H1 (cell line): ENCODE results near the gene NAP1L1. TPM values are rescaled to one million over a fixed set of nuclear protein-coding genes. Genes with fewer than 3 reads are reported as not detected.
A peak's percentile ranks its signal among the peaks of the same experiment; 100 is the strongest.

Experiments
- CTCF ChIA-PET: fragments of 300-600 bp; sonication (Branson Sonifier 250); formaldehyde crosslinking; loops from one replicate; lab custom pipeline; 2021; ENCODE audit not compliant: partially characterized antibody; lab: Charles Lee
- POLR2A ChIA-PET: fragments of 300-600 bp; sonication (Branson Sonifier 250); formaldehyde crosslinking; loops from one replicate; lab custom pipeline; 2021; ENCODE audit warnings: inconsistent platforms; ENCODE audit not compliant: partially characterized antibody; lab: Charles Lee
- DNase-seq, 2 experiments: peaks; one replicate each; pipeline versions ENCODE4 v3.0.0 to v3.0.0-alpha.2; 2010 to 2022; ENCODE audit warnings: low spot score in 2 of 2, low read depth in 1 of 2, mixed read lengths in 1 of 2
- FAIRE-seq: peaks from 2 replicates; lab custom pipeline; 2011; peaks lifted over from hg19 to GRCh38; lab: Jason Lieb, UNC
- H2AFZ ChIP-seq: 2 replicates; pipeline ENCODE4 v1.8.1; 2012; ENCODE audit warnings: low read length, inconsistent platforms
- H2AK5ac ChIP-seq: 2 replicates; pipeline ENCODE4 v1.6.1; 2013; ENCODE audit warnings: low read depth, low read length
- H2BK120ac ChIP-seq: replicated peaks from 2 replicates; pipeline ENCODE3; 2013; ENCODE audit warnings: low read depth, low read length, inconsistent platforms
- H2BK12ac ChIP-seq: 2 replicates; pipeline ENCODE4 v1.6.1; 2013; ENCODE audit warnings: low read depth, low read length
- H2BK15ac ChIP-seq: 2 replicates; pipeline ENCODE4 v1.6.1; 2013; ENCODE audit warnings: low read length
- H2BK20ac ChIP-seq: 2 replicates; pipeline ENCODE4 v1.6.1; 2013; ENCODE audit warnings: low read length
- H2BK5ac ChIP-seq: 2 replicates; pipeline ENCODE4 v1.6.1; 2013; ENCODE audit warnings: low read depth, low read length
- H3K14ac ChIP-seq: 2 replicates; pipeline ENCODE4 v1.6.1; 2013; ENCODE audit warnings: inconsistent platforms; ENCODE audit not compliant: insufficient read length
- H3K18ac ChIP-seq: 2 replicates; pipeline ENCODE4 v1.6.1; 2013; ENCODE audit warnings: low read length; ENCODE audit errors: extremely low read depth
- H3K23ac ChIP-seq: 2 replicates; pipeline ENCODE4 v1.6.1; 2013; ENCODE audit warnings: inconsistent platforms; ENCODE audit not compliant: insufficient read length
- H3K23me2 ChIP-seq: 2 replicates; pipeline ENCODE4 v1.6.1; 2013; ENCODE audit warnings: low read depth, low read length
- H3K27ac ChIP-seq: 2 replicates; pipeline ENCODE4 v1.6.1; 2011; ENCODE audit warnings: low read depth, low read length, inconsistent platforms
- H3K27me3 ChIP-seq, 4 experiments: replicated peaks in 1 of 4; 1 replicate in 1 of 4; 2 replicates in 3 of 4; pipeline versions ENCODE4 v1.6.1 to v1.8.1; 2011 to 2013; ENCODE audit warnings: low read length in 3 of 4, mild to moderate bottlenecking in 3 of 4, inconsistent platforms in 2 of 4, mixed read lengths in 2 of 4, moderate library complexity in 1 of 4; ENCODE audit not compliant: control insufficient read depth in 3 of 4, insufficient read depth in 3 of 4; ENCODE audit errors: extremely low read depth in 1 of 4
- H3K36me3 ChIP-seq, 4 experiments: 2 replicates each; pipeline versions ENCODE4 v1.6.1 to v1.8.1; 2011 to 2013; ENCODE audit warnings: mild to moderate bottlenecking in 4 of 4, low read length in 3 of 4, moderate library complexity in 2 of 4, control low read depth in 1 of 4, inconsistent platforms in 1 of 4; ENCODE audit not compliant: insufficient read depth in 4 of 4, control insufficient read depth in 2 of 4
- H3K4ac ChIP-seq: replicated peaks from 2 replicates; pipeline ENCODE3; 2013; ENCODE audit warnings: low read length, low read depth, mixed read lengths, inconsistent platforms; ENCODE audit not compliant: insufficient read length
- H3K4me1 ChIP-seq, 4 experiments: replicated peaks in 1 of 4; 1 replicate in 1 of 4; 2 replicates in 3 of 4; pipeline versions ENCODE4 v1.6.1 to v1.8.1; 2011 to 2013; ENCODE audit warnings: low read length in 3 of 4, inconsistent platforms in 2 of 4, mixed read lengths in 1 of 4; ENCODE audit not compliant: insufficient read depth in 4 of 4, control insufficient read depth in 3 of 4
- H3K4me2 ChIP-seq, 2 experiments: 2 replicates each; pipeline versions ENCODE4 v1.6.1 to v1.8.1; 2011 to 2013; ENCODE audit warnings: low read depth in 2 of 2, low read length in 2 of 2, control low read depth in 1 of 2, inconsistent platforms in 1 of 2, mild to moderate bottlenecking in 1 of 2; ENCODE audit not compliant: insufficient read depth in 1 of 2
- H3K4me3 ChIP-seq, 4 experiments: fragments of 200-600, 300-600 bp in 1 of 4; sonication (generic), shearing (Covaris generic), sonication (Bioruptor Twin) in 1 of 4; 2 replicates each; pipeline versions ENCODE4 v1.5.1 to v1.8.1; 2011 to 2016; ENCODE audit warnings: low read length in 4 of 4, low read depth in 3 of 4, control low read depth in 2 of 4, inconsistent platforms in 2 of 4, mild to moderate bottlenecking in 2 of 4, mixed read lengths in 1 of 4, moderate library complexity in 1 of 4; ENCODE audit not compliant: insufficient read depth in 2 of 4; ENCODE audit errors: extremely low read depth in 1 of 4
- H3K56ac ChIP-seq: replicated peaks from 2 replicates; pipeline ENCODE3; 2013; ENCODE audit warnings: low read depth, mild to moderate bottlenecking, mixed read lengths, low read length, inconsistent platforms; ENCODE audit not compliant: insufficient read length
- H3K79me1 ChIP-seq: 2 replicates; pipeline ENCODE4 v1.6.1; 2013; ENCODE audit warnings: low read depth, low read length, control low read depth
- H3K79me2 ChIP-seq, 2 experiments: 2 replicates each; pipeline versions ENCODE4 v1.6.1 to v1.8.1; 2012 to 2013; ENCODE audit warnings: low read length in 2 of 2, mild to moderate bottlenecking in 2 of 2, inconsistent platforms in 1 of 2; ENCODE audit not compliant: insufficient read depth in 2 of 2, control insufficient read depth in 1 of 2
- H3K9ac ChIP-seq, 4 experiments: replicated peaks in 1 of 4; 1 replicate in 1 of 4; 2 replicates in 3 of 4; pipeline versions ENCODE4 v1.6.1 to v1.8.1; 2011 to 2013; ENCODE audit warnings: low read depth in 3 of 4, low read length in 3 of 4, control low read depth in 2 of 4, mild to moderate bottlenecking in 2 of 4, moderate library complexity in 2 of 4, inconsistent platforms in 1 of 4; ENCODE audit errors: extremely low read depth in 1 of 4
- H3K9me3 ChIP-seq, 2 experiments: 2 replicates each; pipeline versions ENCODE4 v1.6.1 to v1.8.1; 2012 to 2013; ENCODE audit warnings: mild to moderate bottlenecking in 2 of 2, moderate library complexity in 2 of 2, control low read depth in 1 of 2, inconsistent platforms in 1 of 2, low read depth in 1 of 2, low read length in 1 of 2, mixed read lengths in 1 of 2; ENCODE audit not compliant: insufficient read depth in 2 of 2
- H4K20me1 ChIP-seq, 2 experiments: replicated peaks in 1 of 2; 2 replicates each; pipeline versions ENCODE3 to v1.8.1; 2011 to 2013; ENCODE audit warnings: inconsistent platforms in 2 of 2, low read length in 2 of 2, mild to moderate bottlenecking in 1 of 2; ENCODE audit not compliant: insufficient read depth in 2 of 2, control insufficient read depth in 1 of 2
- H4K5ac ChIP-seq: 2 replicates; pipeline ENCODE4 v1.6.1; 2013; ENCODE audit warnings: low read length, low read depth, mixed read lengths, inconsistent platforms; ENCODE audit not compliant: insufficient read length
- H4K8ac ChIP-seq: 2 replicates; pipeline ENCODE4 v1.8.0; 2013; ENCODE audit warnings: mild to moderate bottlenecking, moderate library complexity, low read length, inconsistent platforms; ENCODE audit not compliant: insufficient read depth; ENCODE audit errors: extremely low read depth
- H4K91ac ChIP-seq: replicated peaks from 2 replicates; pipeline ENCODE3; 2013; ENCODE audit warnings: low read length, mixed read lengths, inconsistent platforms; ENCODE audit not compliant: insufficient read length
- BACH1 ChIP-seq: IDR thresholded peaks from 2 replicates; pipeline ENCODE4 v1.6.1; 2012; ENCODE audit warnings: low read length, improper control_type of control experiment
- WGBS, 2 experiments: shearing (Covaris generic) in 1 of 2; methylation state at CpG; one replicate each; pipeline versions ENCODE4 v1.1.6 to v1.1.7; 2013 to 2015; ENCODE audit warnings: low lambda C conversion rate in 2 of 2, mixed read lengths in 2 of 2, inconsistent platforms in 1 of 2, low coverage in 1 of 2, missing lambda C conversion rate in 1 of 2; ENCODE audit not compliant: insufficient replicate concordance in 2 of 2, insufficient coverage in 1 of 2, insufficient read length in 1 of 2; ENCODE audit errors: extremely low coverage in 1 of 2, missing lambda C conversion rate in 1 of 2; 5-methylcytosine and 5-hydroxymethylcytosine counted together
- polyA plus RNA-seq, 7 experiments: library from polyadenylated mRNA; depleted of rRNA in 3 of 7; stranded (reverse) in 5 of 7; unstranded in 2 of 7; fragments of >200 nt in 5 of 7; fragments of 200-250 nt in 2 of 7; gene quantifications; 1 replicate in 5 of 7; 2 replicates in 1 of 7; 4 replicates in 1 of 7; pipeline versions ENCODE4 v1.2.1 to v1.2.3, GENCODE V29; 2011 to 2013; ENCODE audit warnings: missing spikeins in 2 of 7, mixed read lengths in 2 of 7
- total RNA-seq: library from RNA; stranded (reverse); fragmentation: NEBNext Ultra II Directional; extraction: Animal tissue kit (Norgen Biotek cat#: 25700); gene quantifications from 2 replicates; pipeline ENCODE4 v1.2.1, GENCODE V29; 2021

The NAP1L1 gene
- total and polyA plus RNA-seq, 2 of the 8 experiments (the other 6 are each of a cell fraction or from before 2014, with no cell fraction given): 202 to 1,159 TPM

GRCh38 chr12:76018672-76019071, 65.8 kb downstream of the NAP1L1 start:
- no peak overlapping the region for H4K8ac ChIP-seq
- H4K5ac ChIP-seq: no peak overlapping the region
- H3K23ac ChIP-seq: no peak overlapping the region
- H3K23me2 ChIP-seq: no peaks in the 10 kb centered on the region
- no peak overlapping the region for H2BK12ac ChIP-seq
- H2BK5ac ChIP-seq: no peak overlapping the region
- no peaks in the 10 kb centered on the region for H3K36me3 ChIP-seq
- H3K56ac ChIP-seq: no peak overlapping the region
- no peak overlapping the region for H3K9ac ChIP-seq
- H2BK15ac ChIP-seq: no peak overlapping the region
- H2BK120ac ChIP-seq: no peak overlapping the region
- FAIRE-seq: no peak
- CTCF ChIA-PET: no interaction called here
- no peaks in the 10 kb centered on the region for H4K20me1 ChIP-seq
- H3K4me2 ChIP-seq: peak overlapping the region in 1 of 2 experiments; percentile 6; a peak in 1 of 4 replicates
- H3K4ac ChIP-seq: no peak overlapping the region
- H2BK20ac ChIP-seq: no peak overlapping the region
- H3K14ac ChIP-seq: no peak overlapping the region
- no peak for TF ChIP-seq BACH1
- H3K18ac ChIP-seq: no peak overlapping the region
- WGBS, 2 experiments: 42% methylated on average over 1 of the region's 1 CpG; no CpG with 5 or more reads in 1 of the 2 experiments
- POLR2A ChIA-PET: interaction anchor here (6.6 kb wide), 1 partner anchor 13 kb away, joined by 29 read pairs; the partner anchor contains the start of gene PHLDA1
- H4K91ac ChIP-seq: no peak overlapping the region
- no peak for DNase-seq
- H3K79me1 ChIP-seq: no peaks in the 10 kb centered on the region
- no peak overlapping the region for H3K27ac ChIP-seq
- no peak overlapping the region for H2AFZ ChIP-seq
- H3K79me2 ChIP-seq: no peaks in the 10 kb centered on the region
- H3K9me3 ChIP-seq: no peaks in the 10 kb centered on the region
- no peak overlapping the region for H2AK5ac ChIP-seq
- no peaks in the 10 kb centered on the region for H3K27me3 ChIP-seq
- H3K4me1 ChIP-seq: peaks cover 4 to 18% (median 8%) of the 10 kb centered on the region in 4 experiments; a peak in 6 of 7 replicates
- no peak overlapping the region for H3K4me3 ChIP-seq
